Sigmoid colon (tissue), 3 donors: ENCODE data around the gene SDHAF1.

ENCODE experiments used
- POLR2A ChIP-seq, 2 donors: fragments of 450-650 bp; IDR thresholded peaks; one replicate each; pipeline ENCODE4 v1.6.1; 2016; ENCODE audit warnings: antibody characterized with exemption in 2 of 2, mild to moderate bottlenecking in 2 of 2, moderate library complexity in 2 of 2
- TF ChIP-seq, protein P1 (sequence below), 4 experiments: fragments of 450-650 bp in 3 of 4; fragments of 200-600 bp in 1 of 4; IDR thresholded peaks; one replicate each; pipeline ENCODE4 v1.5.1; 2016 to 2019; ENCODE audit warnings: antibody characterized with exemption in 4 of 4, mild to moderate bottlenecking in 3 of 4, moderate library complexity in 2 of 4

DNA sequence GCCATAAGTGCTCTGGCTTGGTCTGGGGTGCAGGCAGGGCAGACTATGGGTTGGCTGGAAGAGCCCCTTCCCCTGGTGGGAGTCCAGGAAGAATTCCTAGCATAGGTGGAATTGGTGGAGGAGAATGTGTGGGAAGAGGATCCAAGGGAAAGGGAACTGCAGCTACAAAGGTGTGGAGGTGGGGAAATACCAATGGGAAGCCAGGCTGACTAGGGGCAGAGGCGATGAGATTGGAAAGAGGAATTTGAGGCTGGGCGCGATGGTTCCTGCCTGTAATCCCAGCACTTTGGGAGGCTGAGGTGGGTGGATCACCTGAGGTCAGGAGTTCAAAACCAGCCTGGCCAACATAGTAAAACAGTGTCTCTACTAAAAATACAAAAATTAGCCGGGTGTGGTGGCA, 4.8 kb upstream of the SDHAF1 start:
- TF ChIP-seq, protein P1, sequence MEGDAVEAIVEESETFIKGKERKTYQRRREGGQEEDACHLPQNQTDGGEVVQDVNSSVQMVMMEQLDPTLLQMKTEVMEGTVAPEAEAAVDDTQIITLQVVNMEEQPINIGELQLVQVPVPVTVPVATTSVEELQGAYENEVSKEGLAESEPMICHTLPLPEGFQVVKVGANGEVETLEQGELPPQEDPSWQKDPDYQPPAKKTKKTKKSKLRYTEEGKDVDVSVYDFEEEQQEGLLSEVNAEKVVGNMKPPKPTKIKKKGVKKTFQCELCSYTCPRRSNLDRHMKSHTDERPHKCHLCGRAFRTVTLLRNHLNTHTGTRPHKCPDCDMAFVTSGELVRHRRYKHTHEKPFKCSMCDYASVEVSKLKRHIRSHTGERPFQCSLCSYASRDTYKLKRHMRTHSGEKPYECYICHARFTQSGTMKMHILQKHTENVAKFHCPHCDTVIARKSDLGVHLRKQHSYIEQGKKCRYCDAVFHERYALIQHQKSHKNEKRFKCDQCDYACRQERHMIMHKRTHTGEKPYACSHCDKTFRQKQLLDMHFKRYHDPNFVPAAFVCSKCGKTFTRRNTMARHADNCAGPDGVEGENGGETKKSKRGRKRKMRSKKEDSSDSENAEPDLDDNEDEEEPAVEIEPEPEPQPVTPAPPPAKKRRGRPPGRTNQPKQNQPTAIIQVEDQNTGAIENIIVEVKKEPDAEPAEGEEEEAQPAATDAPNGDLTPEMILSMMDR (IDR thresholded peaks at IDR 0.05): no peak
- TF ChIP-seq POLR2A (IDR thresholded peaks at IDR 0.05): no peak
